Fibroblast of skin of left biceps (primary cell): ENCODE measurements around the gene MYCBP2.

ENCODE experiments used
- DNase-seq, 2 experiments: peaks; one replicate each; pipeline ENCODE4 v3.0.0-alpha.2; 2013; ENCODE audit warnings: low read depth in 2 of 2

MYCBP2 gene

GRCh38 chr13:77000475-77000874, 326.4 kb downstream of the MYCBP2 start:
- DNase-seq = no peak
